Activated B cell treated with CpG ODN at 0.5 μM for 24 hours (primary cell): Measurements from ENCODE around the gene SMYD1. TPM values are rescaled to one million over a fixed set of nuclear protein-coding genes. Genes with fewer than 3 reads are reported as not detected.

Experiments used
- ATAC-seq: fragments of 200-7000 bp; cut with Tn5 transposase; one replicate; pipeline ENCODE4 v1.10.0; 2021; ENCODE audit warnings: low read depth, mild to moderate bottlenecking, moderate library complexity
- CTCF ChIA-PET: fragments of 350-600 bp; sonication (Branson Sonifier 250); formaldehyde crosslinking; loops from one replicate; lab custom pipeline; 2021; ENCODE audit warnings: antibody characterized with exemption; lab: Charles Lee
- POLR2A ChIA-PET: fragments of 350-600 bp; sonication (Branson Sonifier 250); formaldehyde crosslinking; loops from one replicate; lab custom pipeline; 2021; ENCODE audit warnings: antibody characterized with exemption; lab: Charles Lee
- DNase-seq: peaks from one replicate; pipeline ENCODE4 v3.0.0; 2022
- H3K27ac Mint-ChIP-seq: one replicate; pipeline ENCODE4 v1.8.0; 2020; ENCODE audit warnings: mixed read lengths
- H3K27me3 Mint-ChIP-seq: one replicate; pipeline ENCODE4 v1.8.0; 2021; ENCODE audit warnings: mixed read lengths
- H3K36me3 Mint-ChIP-seq: one replicate; pipeline ENCODE4 v1.8.0; 2021; ENCODE audit warnings: low read depth, mixed read lengths
- H3K4me1 Mint-ChIP-seq: one replicate; pipeline ENCODE4 v1.8.0; 2021; ENCODE audit warnings: mixed read lengths
- H3K4me3 Mint-ChIP-seq: one replicate; pipeline ENCODE4 v1.8.0; 2020; ENCODE audit warnings: mild to moderate bottlenecking, mixed read lengths
- H3K9me3 Mint-ChIP-seq: one replicate; pipeline ENCODE4 v1.8.0; 2020; ENCODE audit warnings: mixed read lengths
- CTCF ChIP-seq: fragments of 200-600 bp; IDR thresholded peaks from one replicate; pipeline ENCODE4 v1.8.0; 2022; ENCODE audit warnings: antibody characterized with exemption, mild to moderate bottlenecking
- intact Hi-C: fragments of 100-400 bp; cut with micrococcal nuclease; formaldehyde crosslinking; loops from one replicate; pipeline ENCODE4 v1.15.1; 2024
- total RNA-seq: library from RNA; stranded (reverse); gene quantifications from 2 replicates; pipeline ENCODE4 v1.2.3, GENCODE V29; 2022

The SMYD1 gene
- total RNA-seq, 1 donor from 2014 or later: not detected

GRCh38 chr2:88125924-88126771 lies 58.5 kb downstream of the SMYD1 start:
- CTCF ChIA-PET: no interaction called here
- no peaks in the 10 kb centered on the region for H3K9me3 Mint-ChIP-seq
- peaks cover 22% of the 10 kb centered on the region for H3K27me3 Mint-ChIP-seq
- H3K4me3 Mint-ChIP-seq: no peak overlapping the region
- H3K4me1 Mint-ChIP-seq: no peaks in the 10 kb centered on the region
- POLR2A ChIA-PET: no interaction called here
- ATAC-seq: no peak
- no peak for TF ChIP-seq CTCF
- no peak for DNase-seq
- H3K36me3 Mint-ChIP-seq: no peaks in the 10 kb centered on the region
- H3K27ac Mint-ChIP-seq: no peak overlapping the region
- intact Hi-C loops: no loop called here

GRCh38 chr2:88126772-88127637 lies 59.4 kb downstream of the SMYD1 start:
- TF ChIP-seq CTCF: no peak
- Mint-ChIP-seq H3K4me1 (no peaks in the 10 kb centered on the region), H3K27me3 (peaks cover 21% of the 10 kb centered on the region), H3K36me3 (no peaks in the 10 kb centered on the region), H3K9me3 (no peaks in the 10 kb centered on the region), H3K27ac (no peak overlapping the region), H3K4me3 (no peak overlapping the region)
- intact Hi-C loops: no loop called here
- DNase-seq: no peak
- no peak for ATAC-seq
- ChIA-PET POLR2A (no interaction called here), CTCF (no interaction called here)

- intact Hi-C loops: no loop called here
- Mint-ChIP-seq H3K4me1 (no peaks in the 10 kb centered on the region), H3K36me3 (no peaks in the 10 kb centered on the region), H3K4me3 (no peak overlapping the region), H3K27ac (no peak overlapping the region), H3K9me3 (no peaks in the 10 kb centered on the region), H3K27me3 (peaks cover 20% of the 10 kb centered on the region)
- ChIA-PET CTCF (no interaction called here), POLR2A (no interaction called here)
- no peak for DNase-seq
- no peak for ATAC-seq
- no peak for TF ChIP-seq CTCF
These were observed 59.9 kb downstream of the SMYD1 start for GRCh38 chr2:88127638-88127887.

- Mint-ChIP-seq H3K27me3 (peaks cover 19% of the 10 kb centered on the region), H3K9me3 (no peaks in the 10 kb centered on the region), H3K27ac (no peak within 1 kb of the TSS), H3K36me3 (no peaks in the 10 kb centered on the region), H3K4me3 (no peak within 1 kb of the TSS), H3K4me1 (no peaks in the 10 kb centered on the region)
- POLR2A ChIA-PET: no interaction called here
- CTCF ChIA-PET: no interaction called here
- intact Hi-C loops: no loop called here
- no peak for TF ChIP-seq CTCF
- ATAC-seq (no peak), DNase-seq (no peak)
These were observed 60.4 kb downstream of the SMYD1 start, which contains the start of gene FABP1 for GRCh38 chr2:88127888-88128653. TSS of gene FABP1 (minus strand) at chr2:88128062. CDS start at chr2:88128017, 45 bp downstream.
